Suprapubic skin (tissue), 4 donors: ENCODE measurements around the gene MAGEF1. TPM values are rescaled to one million over a fixed set of nuclear protein-coding genes. Genes with fewer than 3 reads are reported as not detected.
A peak's percentile ranks its signal among the peaks of the same experiment; 100 is the strongest.

Experiments used
- DNase-seq, 2 donors: peaks; one replicate each; pipeline ENCODE4 v3.0.0-alpha.2; 2019; ENCODE audit warnings: low spot score in 2 of 2
- H3K27ac ChIP-seq: fragments of 200-600 bp; sonication (generic); one replicate; pipeline ENCODE4 v1.5.1; 2019
- H3K27me3 ChIP-seq: fragments of 200-600 bp; sonication (generic); one replicate; pipeline ENCODE4 v1.5.1; 2019
- H3K36me3 ChIP-seq: fragments of 200-600 bp; sonication (generic); one replicate; pipeline ENCODE4 v1.5.1; 2019
- H3K4me1 ChIP-seq: fragments of 200-600 bp; sonication (generic); one replicate; pipeline ENCODE4 v1.5.1; 2019
- H3K4me3 ChIP-seq: fragments of 200-600 bp; sonication (generic); one replicate; pipeline ENCODE4 v1.5.1; 2019; ENCODE audit warnings: mild to moderate bottlenecking
- H3K9me3 ChIP-seq: fragments of 200-600 bp; sonication (generic); one replicate; pipeline ENCODE4 v1.5.1; 2019
- CTCF ChIP-seq, 2 donors: fragments of 200-600 bp in 1 of 2; fragments of 450-650 bp in 1 of 2; sonication (generic) in 1 of 2; IDR thresholded peaks; one replicate each; pipeline ENCODE4 v1.5.1; 2016 to 2019; ENCODE audit warnings: antibody characterized with exemption in 2 of 2, mild to moderate bottlenecking in 1 of 2, moderate library complexity in 1 of 2
- EP300 ChIP-seq: sonication (generic); formaldehyde crosslinking; IDR thresholded peaks from one replicate; pipeline ENCODE4 v1.6.1; 2017; ENCODE audit warnings: antibody characterized with exemption
- POLR2A ChIP-seq, 2 donors: fragments of 450-650 bp; IDR thresholded peaks; one replicate each; pipeline ENCODE4 v1.6.1; 2017; ENCODE audit warnings: antibody characterized with exemption in 2 of 2, mild to moderate bottlenecking in 2 of 2, moderate library complexity in 2 of 2
- POLR2AphosphoS5 ChIP-seq, 3 donors: sonication (generic); formaldehyde crosslinking; IDR thresholded peaks; one replicate each; pipeline ENCODE4 v1.6.1; 2017; ENCODE audit warnings: antibody characterized with exemption in 3 of 3
- WGBS: methylation state at CpG from one replicate; pipeline ENCODE4 v1.1.5; 2018; 5-methylcytosine and 5-hydroxymethylcytosine counted together
- total RNA-seq, 4 donors: library from RNA; depleted of rRNA; stranded (reverse); fragments of >200 nt; gene quantifications; one replicate each; pipeline ENCODE4 v1.1.0, GENCODE V29; 2016

Gene MAGEF1
- total RNA-seq, 4 donors from 2014 or later: 12.8 to 26.5 (median 17.7) TPM

GRCh38 chr3:184738982-184739381 is 27.1 kb upstream of the MAGEF1 start:
- H3K4me3 ChIP-seq: no peak overlapping the region
- peak overlapping the region; percentile 57 for H3K27ac ChIP-seq
- H3K36me3 ChIP-seq: no peaks in the 10 kb centered on the region
- TF ChIP-seq POLR2A (IDR thresholded peaks at IDR 0.05) (no peak), CTCF (IDR thresholded peaks at IDR 0.05) (no peak), EP300 (no peak), POLR2AphosphoS5 (IDR thresholded peaks at IDR 0.05) (no peak)
- no peaks in the 10 kb centered on the region for H3K9me3 ChIP-seq
- 96% methylated on average over 4 of the region's 4 CpGs for WGBS
- peaks cover 54% of the 10 kb centered on the region for H3K4me1 ChIP-seq
- DNase-seq: peak; percentile 28 to 32
- H3K27me3 ChIP-seq: no peaks in the 10 kb centered on the region

GRCh38 chr3:184738506-184738890 is 26.6 kb upstream of the MAGEF1 start:
- H3K27ac ChIP-seq: peak overlapping the region; percentile 57
- peak overlapping the region; percentile 16 for H3K4me3 ChIP-seq
- H3K36me3 ChIP-seq: no peaks in the 10 kb centered on the region
- H3K4me1 ChIP-seq: peaks cover 54% of the 10 kb centered on the region
- no peak for TF ChIP-seq POLR2AphosphoS5 (IDR thresholded peaks at IDR 0.05)
- no peak for TF ChIP-seq CTCF (IDR thresholded peaks at IDR 0.05)
- no peak for TF ChIP-seq POLR2A (IDR thresholded peaks at IDR 0.05)
- TF ChIP-seq EP300: no peak
- DNase-seq: peak in 1 of 2 donors; percentile 2
- H3K9me3 ChIP-seq: no peaks in the 10 kb centered on the region
- 45% methylated on average over 8 of the region's 8 CpGs for WGBS
- no peaks in the 10 kb centered on the region for H3K27me3 ChIP-seq

- peak; percentile 49 to 69 for DNase-seq
- peaks cover 54% of the 10 kb centered on the region for H3K4me1 ChIP-seq
- peak overlapping the region; percentile 57 for H3K27ac ChIP-seq
- TF ChIP-seq POLR2AphosphoS5 (IDR thresholded peaks at IDR 0.05) (no peak), POLR2A (IDR thresholded peaks at IDR 0.05) (no peak), EP300 (no peak)
- no peaks in the 10 kb centered on the region for H3K27me3 ChIP-seq
- peak overlapping the region; percentile 16 for H3K4me3 ChIP-seq
- H3K9me3 ChIP-seq: no peaks in the 10 kb centered on the region
- WGBS: 36% methylated on average over 15 of the region's 15 CpGs
- no peaks in the 10 kb centered on the region for H3K36me3 ChIP-seq
Measured at GRCh38 chr3:184737641-184738505, 26.0 kb upstream of the MAGEF1 start.

- DNase-seq: peak; percentile 35 to 65
- TF ChIP-seq EP300: no peak
- TF ChIP-seq POLR2A (IDR thresholded peaks at IDR 0.05): no peak
- no peak for TF ChIP-seq POLR2AphosphoS5 (IDR thresholded peaks at IDR 0.05)
- no peak for TF ChIP-seq CTCF (IDR thresholded peaks at IDR 0.05)
- Histone ChIP-seq H3K27me3 (no peaks in the 10 kb centered on the region), H3K36me3 (no peaks in the 10 kb centered on the region), H3K9me3 (no peaks in the 10 kb centered on the region), H3K4me3 (no peak overlapping the region), H3K27ac (no peak overlapping the region), H3K4me1 (peaks cover 54% of the 10 kb centered on the region)
- 67% methylated on average over 3 of the region's 3 CpGs for WGBS
Measured at GRCh38 chr3:184737063-184737462, 25.2 kb upstream of the MAGEF1 start.

GRCh38 chr3:184734903-184735701 is 23.2 kb upstream of the MAGEF1 start:
- Histone ChIP-seq H3K27ac (no peak overlapping the region), H3K9me3 (no peaks in the 10 kb centered on the region), H3K4me3 (no peak overlapping the region), H3K36me3 (no peaks in the 10 kb centered on the region), H3K27me3 (no peaks in the 10 kb centered on the region), H3K4me1 (peaks cover 35% of the 10 kb centered on the region)
- TF ChIP-seq CTCF (IDR thresholded peaks at IDR 0.05): no peak
- no peak for TF ChIP-seq EP300
- TF ChIP-seq POLR2A (IDR thresholded peaks at IDR 0.05): no peak
- no peak for TF ChIP-seq POLR2AphosphoS5 (IDR thresholded peaks at IDR 0.05)
- 94% methylated on average over 14 of the region's 14 CpGs for WGBS
- peak; percentile 41 to 64 for DNase-seq
